Astrocyte (in vitro differentiated cells and primary cell): ENCODE measurements around the gene MGMT.

Experiments
- CTCF ChIP-seq: IDR thresholded peaks from 2 replicates; pipeline ENCODE4 v1.5.1; 2011; ENCODE audit warnings: low read depth, mild to moderate bottlenecking, inconsistent platforms, low read length, moderate library complexity; ENCODE audit not compliant: insufficient read depth
- EZH2 ChIP-seq: IDR thresholded peaks from 2 replicates; pipeline ENCODE4 v1.6.1; 2012; ENCODE audit warnings: mild to moderate bottlenecking, low read length, inconsistent platforms; ENCODE audit not compliant: insufficient read depth

- TF ChIP-seq CTCF (no peak), EZH2 (no peak)
Measured at GRCh38 chr10:129710510-129710847, 243.4 kb downstream of the MGMT start.
